Measurements from ENCODE around the gene UBA5.

Gene UBA5

GRCh38 chr3:132695422-132695821 is 35.3 kb downstream of the UBA5 start:
- no peak overlapping the region for H3K4me3 ChIP-seq (ENCODE audit: low read depth, low read length)
- no peak for TF ChIP-seq CTCF (IDR thresholded peaks at IDR 0.05; ENCODE audit: low read depth, low read length)
- DNase-seq (ENCODE audit: low read depth, low spot score) = no peak
- in situ Hi-C loops (cut with HindIII; ENCODE audit: low sequenced_read_pairs) = no loop called here

GRCh38 chr3:132703733-132704132 is 43.6 kb downstream of the UBA5 start:
- no peak overlapping the region for H3K4me3 ChIP-seq (ENCODE audit: low read depth, low read length)
- in situ Hi-C loops (cut with HindIII; ENCODE audit: low sequenced_read_pairs) = no loop called here
- no peak for DNase-seq (ENCODE audit: low read depth, low spot score)
- TF ChIP-seq CTCF (IDR thresholded peaks at IDR 0.05; ENCODE audit: low read depth, low read length) = no peak

GRCh38 chr3:132709761-132710160 is 49.6 kb downstream of the UBA5 start:
- no peak overlapping the region for H3K4me3 ChIP-seq (ENCODE audit: low read depth, low read length)
- in situ Hi-C loops (cut with HindIII; ENCODE audit: low sequenced_read_pairs) = no loop called here
- no peak for TF ChIP-seq CTCF (IDR thresholded peaks at IDR 0.05; ENCODE audit: low read depth, low read length)
- no peak for DNase-seq (ENCODE audit: low read depth, low spot score)

GRCh38 chr3:132710311-132710710 is 50.2 kb downstream of the UBA5 start:
- no peak for DNase-seq (ENCODE audit: low read depth, low spot score)
- in situ Hi-C loops (cut with HindIII; ENCODE audit: low sequenced_read_pairs) = no loop called here
- H3K4me3 ChIP-seq (ENCODE audit: low read depth, low read length) = no peak overlapping the region
- TF ChIP-seq CTCF (IDR thresholded peaks at IDR 0.05; ENCODE audit: low read depth, low read length) = no peak

- no peak overlapping the region for H3K4me3 ChIP-seq (ENCODE audit: low read depth, low read length)
- DNase-seq (ENCODE audit: low read depth, low spot score) = no peak
- in situ Hi-C loops (cut with HindIII; ENCODE audit: low sequenced_read_pairs) = no loop called here
- no peak for TF ChIP-seq CTCF (IDR thresholded peaks at IDR 0.05; ENCODE audit: low read depth, low read length)
Measured at GRCh38 chr3:132713977-132714727, 54.0 kb downstream of the UBA5 start.

GRCh38 chr3:132716372-132716771 is 56.2 kb downstream of the UBA5 start:
- H3K4me3 ChIP-seq (ENCODE audit: low read depth, low read length) = no peak overlapping the region
- no peak for DNase-seq (ENCODE audit: low read depth, low spot score)
- in situ Hi-C loops (cut with HindIII; ENCODE audit: low sequenced_read_pairs) = no loop called here
- no peak for TF ChIP-seq CTCF (IDR thresholded peaks at IDR 0.05; ENCODE audit: low read depth, low read length)
